Measurements from ENCODE around the gene RASGRF2.

GRCh38 chr5:81216152-81216551 is 256.0 kb downstream of the RASGRF2 start:
- TF ChIP-seq EZH2 (IDR thresholded peaks at IDR 0.05; ENCODE audit: insufficient read depth, poor library complexity, severe bottlenecking), result no peak
- TF ChIP-seq EZH2phosphoT487 (IDR thresholded peaks at IDR 0.05; ENCODE audit: insufficient read depth, low read depth), result no peak

All from GM23248 (cell line).